ENCODE data around the gene BTN1A1. TPM values are rescaled to one million over a fixed set of nuclear protein-coding genes. Genes with fewer than 3 reads are reported as not detected.

BTN1A1 gene
- total and polyA plus RNA-seq, 9 of the 15 experiments (the other 6 are each of a cell fraction or from before 2014, with no cell fraction given): 0.01 to 0.15 (median 0.06) TPM; not detected in 4

DNA sequence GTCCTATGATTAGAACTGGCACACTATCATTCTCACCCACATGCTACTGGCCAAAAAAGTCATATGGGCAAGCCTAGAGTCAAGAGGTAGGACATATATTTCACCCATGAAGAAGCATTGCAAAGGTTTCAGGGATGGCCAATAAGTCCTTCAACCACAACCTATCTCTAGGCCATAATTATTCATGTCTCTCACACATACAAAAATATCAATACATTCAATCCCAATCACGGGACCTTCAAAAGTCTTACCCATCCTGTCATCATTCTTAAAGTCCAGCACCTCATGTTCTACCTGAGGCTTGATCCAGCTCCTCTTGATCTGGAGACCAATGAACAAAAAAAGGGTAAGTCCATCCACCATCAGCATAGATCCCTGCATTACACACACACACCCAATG, 12.6 kb upstream of the BTN1A1 start (continued):
- TF ChIP-seq, protein P1, sequence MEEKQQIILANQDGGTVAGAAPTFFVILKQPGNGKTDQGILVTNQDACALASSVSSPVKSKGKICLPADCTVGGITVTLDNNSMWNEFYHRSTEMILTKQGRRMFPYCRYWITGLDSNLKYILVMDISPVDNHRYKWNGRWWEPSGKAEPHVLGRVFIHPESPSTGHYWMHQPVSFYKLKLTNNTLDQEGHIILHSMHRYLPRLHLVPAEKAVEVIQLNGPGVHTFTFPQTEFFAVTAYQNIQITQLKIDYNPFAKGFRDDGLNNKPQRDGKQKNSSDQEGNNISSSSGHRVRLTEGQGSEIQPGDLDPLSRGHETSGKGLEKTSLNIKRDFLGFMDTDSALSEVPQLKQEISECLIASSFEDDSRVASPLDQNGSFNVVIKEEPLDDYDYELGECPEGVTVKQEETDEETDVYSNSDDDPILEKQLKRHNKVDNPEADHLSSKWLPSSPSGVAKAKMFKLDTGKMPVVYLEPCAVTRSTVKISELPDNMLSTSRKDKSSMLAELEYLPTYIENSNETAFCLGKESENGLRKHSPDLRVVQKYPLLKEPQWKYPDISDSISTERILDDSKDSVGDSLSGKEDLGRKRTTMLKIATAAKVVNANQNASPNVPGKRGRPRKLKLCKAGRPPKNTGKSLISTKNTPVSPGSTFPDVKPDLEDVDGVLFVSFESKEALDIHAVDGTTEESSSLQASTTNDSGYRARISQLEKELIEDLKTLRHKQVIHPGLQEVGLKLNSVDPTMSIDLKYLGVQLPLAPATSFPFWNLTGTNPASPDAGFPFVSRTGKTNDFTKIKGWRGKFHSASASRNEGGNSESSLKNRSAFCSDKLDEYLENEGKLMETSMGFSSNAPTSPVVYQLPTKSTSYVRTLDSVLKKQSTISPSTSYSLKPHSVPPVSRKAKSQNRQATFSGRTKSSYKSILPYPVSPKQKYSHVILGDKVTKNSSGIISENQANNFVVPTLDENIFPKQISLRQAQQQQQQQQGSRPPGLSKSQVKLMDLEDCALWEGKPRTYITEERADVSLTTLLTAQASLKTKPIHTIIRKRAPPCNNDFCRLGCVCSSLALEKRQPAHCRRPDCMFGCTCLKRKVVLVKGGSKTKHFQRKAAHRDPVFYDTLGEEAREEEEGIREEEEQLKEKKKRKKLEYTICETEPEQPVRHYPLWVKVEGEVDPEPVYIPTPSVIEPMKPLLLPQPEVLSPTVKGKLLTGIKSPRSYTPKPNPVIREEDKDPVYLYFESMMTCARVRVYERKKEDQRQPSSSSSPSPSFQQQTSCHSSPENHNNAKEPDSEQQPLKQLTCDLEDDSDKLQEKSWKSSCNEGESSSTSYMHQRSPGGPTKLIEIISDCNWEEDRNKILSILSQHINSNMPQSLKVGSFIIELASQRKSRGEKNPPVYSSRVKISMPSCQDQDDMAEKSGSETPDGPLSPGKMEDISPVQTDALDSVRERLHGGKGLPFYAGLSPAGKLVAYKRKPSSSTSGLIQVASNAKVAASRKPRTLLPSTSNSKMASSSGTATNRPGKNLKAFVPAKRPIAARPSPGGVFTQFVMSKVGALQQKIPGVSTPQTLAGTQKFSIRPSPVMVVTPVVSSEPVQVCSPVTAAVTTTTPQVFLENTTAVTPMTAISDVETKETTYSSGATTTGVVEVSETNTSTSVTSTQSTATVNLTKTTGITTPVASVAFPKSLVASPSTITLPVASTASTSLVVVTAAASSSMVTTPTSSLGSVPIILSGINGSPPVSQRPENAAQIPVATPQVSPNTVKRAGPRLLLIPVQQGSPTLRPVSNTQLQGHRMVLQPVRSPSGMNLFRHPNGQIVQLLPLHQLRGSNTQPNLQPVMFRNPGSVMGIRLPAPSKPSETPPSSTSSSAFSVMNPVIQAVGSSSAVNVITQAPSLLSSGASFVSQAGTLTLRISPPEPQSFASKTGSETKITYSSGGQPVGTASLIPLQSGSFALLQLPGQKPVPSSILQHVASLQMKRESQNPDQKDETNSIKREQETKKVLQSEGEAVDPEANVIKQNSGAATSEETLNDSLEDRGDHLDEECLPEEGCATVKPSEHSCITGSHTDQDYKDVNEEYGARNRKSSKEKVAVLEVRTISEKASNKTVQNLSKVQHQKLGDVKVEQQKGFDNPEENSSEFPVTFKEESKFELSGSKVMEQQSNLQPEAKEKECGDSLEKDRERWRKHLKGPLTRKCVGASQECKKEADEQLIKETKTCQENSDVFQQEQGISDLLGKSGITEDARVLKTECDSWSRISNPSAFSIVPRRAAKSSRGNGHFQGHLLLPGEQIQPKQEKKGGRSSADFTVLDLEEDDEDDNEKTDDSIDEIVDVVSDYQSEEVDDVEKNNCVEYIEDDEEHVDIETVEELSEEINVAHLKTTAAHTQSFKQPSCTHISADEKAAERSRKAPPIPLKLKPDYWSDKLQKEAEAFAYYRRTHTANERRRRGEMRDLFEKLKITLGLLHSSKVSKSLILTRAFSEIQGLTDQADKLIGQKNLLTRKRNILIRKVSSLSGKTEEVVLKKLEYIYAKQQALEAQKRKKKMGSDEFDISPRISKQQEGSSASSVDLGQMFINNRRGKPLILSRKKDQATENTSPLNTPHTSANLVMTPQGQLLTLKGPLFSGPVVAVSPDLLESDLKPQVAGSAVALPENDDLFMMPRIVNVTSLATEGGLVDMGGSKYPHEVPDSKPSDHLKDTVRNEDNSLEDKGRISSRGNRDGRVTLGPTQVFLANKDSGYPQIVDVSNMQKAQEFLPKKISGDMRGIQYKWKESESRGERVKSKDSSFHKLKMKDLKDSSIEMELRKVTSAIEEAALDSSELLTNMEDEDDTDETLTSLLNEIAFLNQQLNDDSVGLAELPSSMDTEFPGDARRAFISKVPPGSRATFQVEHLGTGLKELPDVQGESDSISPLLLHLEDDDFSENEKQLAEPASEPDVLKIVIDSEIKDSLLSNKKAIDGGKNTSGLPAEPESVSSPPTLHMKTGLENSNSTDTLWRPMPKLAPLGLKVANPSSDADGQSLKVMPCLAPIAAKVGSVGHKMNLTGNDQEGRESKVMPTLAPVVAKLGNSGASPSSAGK (IDR thresholded peaks at IDR 0.05): no peak
- TF ChIP-seq ARID2 (IDR thresholded peaks at IDR 0.05): no peak
- TF ChIP-seq, protein P2, sequence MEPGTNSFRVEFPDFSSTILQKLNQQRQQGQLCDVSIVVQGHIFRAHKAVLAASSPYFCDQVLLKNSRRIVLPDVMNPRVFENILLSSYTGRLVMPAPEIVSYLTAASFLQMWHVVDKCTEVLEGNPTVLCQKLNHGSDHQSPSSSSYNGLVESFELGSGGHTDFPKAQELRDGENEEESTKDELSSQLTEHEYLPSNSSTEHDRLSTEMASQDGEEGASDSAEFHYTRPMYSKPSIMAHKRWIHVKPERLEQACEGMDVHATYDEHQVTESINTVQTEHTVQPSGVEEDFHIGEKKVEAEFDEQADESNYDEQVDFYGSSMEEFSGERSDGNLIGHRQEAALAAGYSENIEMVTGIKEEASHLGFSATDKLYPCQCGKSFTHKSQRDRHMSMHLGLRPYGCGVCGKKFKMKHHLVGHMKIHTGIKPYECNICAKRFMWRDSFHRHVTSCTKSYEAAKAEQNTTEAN (CRISPR knock-in tag; IDR thresholded peaks at IDR 0.05): no peak
- no peak for TF ChIP-seq SRSF9 (IDR thresholded peaks at IDR 0.05; ENCODE audit: borderline replicate concordance, low read depth, low read length)
